Left lung (tissue), 10 donors: Measurements from ENCODE around the gene CD7. TPM values are rescaled to one million over a fixed set of nuclear protein-coding genes. Genes with fewer than 3 reads are reported as not detected.

ENCODE experiments used
- ATAC-seq: fragments of 200-7000 bp; cut with Tn5 transposase; one replicate; pipeline ENCODE4 v1.9.1; 2020; ENCODE audit warnings: moderate library complexity
- DNase-seq, 4 donors: peaks; one replicate each; pipeline ENCODE4 v3.0.0-alpha.2; 2013 to 2020
- H3K27ac ChIP-seq, 2 donors: fragments of 200-600 bp; sonication (generic) in 1 of 2; one replicate each; pipeline versions ENCODE4 v1.5.0 to v1.8.0; 2020 to 2021
- H3K27me3 ChIP-seq, 2 donors: fragments of 200-600 bp; sonication (generic) in 1 of 2; one replicate each; pipeline versions ENCODE4 v1.5.0 to v1.8.0; 2020 to 2021
- H3K36me3 ChIP-seq, 2 donors: fragments of 200-600 bp; sonication (generic) in 1 of 2; one replicate each; pipeline versions ENCODE4 v1.5.0 to v1.8.0; 2020 to 2021
- H3K4me1 ChIP-seq, 2 donors: fragments of 200-600 bp; one replicate each; pipeline ENCODE4 v1.8.0; 2021
- H3K4me3 ChIP-seq, 2 donors: fragments of 200-600 bp; sonication (generic) in 1 of 2; one replicate each; pipeline versions ENCODE4 v1.5.0 to v1.8.0; 2020 to 2021; ENCODE audit warnings: mild to moderate bottlenecking in 1 of 2
- H3K9me3 ChIP-seq, 2 donors: fragments of 200-600 bp; sonication (generic) in 1 of 2; one replicate each; pipeline versions ENCODE4 v1.5.0 to v1.8.0; 2020 to 2021
- CTCF ChIP-seq, 2 donors: fragments of 200-600 bp; sonication (generic) in 1 of 2; IDR thresholded peaks; one replicate each; pipeline versions ENCODE4 v1.5.0 to v1.8.0; 2021; ENCODE audit warnings: antibody characterized with exemption in 2 of 2
- intact Hi-C, 2 donors: fragments of 100-400 bp; cut with DNase I; formaldehyde crosslinking; loops; one replicate each; pipeline versions ENCODE4 v1.11.2 to v1.14.2; 2022
- polyA plus RNA-seq, 6 donors: library from polyadenylated mRNA; unstranded; fragments of 120-200 nt; gene quantifications; one replicate each; pipeline ENCODE4 v1.2.1, GENCODE V29; 2013; ENCODE audit not compliant: insufficient read length in 6 of 6
- total RNA-seq, 2 donors: library from RNA; stranded (reverse); fragmentation: NEBNext Ultra II Directional; extraction: Animal tissue kit (Norgen Biotek cat#: 25700); gene quantifications; one replicate each; pipeline ENCODE4 v1.2.1, GENCODE V29; 2021
- donor health status: DM: no; HTN: yes; CAD: no.
- donor health status: DM: no; HTN: no; CAD: no.

CD7 gene
- total and polyA plus RNA-seq, 8 donors: 1.1 to 6.6 (median 1.7) TPM

- intact Hi-C loops: loop anchor here in 1 of 2 donors (5.0 kb wide), 2 partner anchors 57 to 197 kb away; no protein-coding TSS in a partner anchor
- H3K27ac ChIP-seq: no peak overlapping the region
- peaks cover 0 to 54% of the 10 kb centered on the region in 2 donors for H3K27me3 ChIP-seq
- no peak for DNase-seq
- H3K9me3 ChIP-seq: no peaks in the 10 kb centered on the region
- no peaks in the 10 kb centered on the region for H3K36me3 ChIP-seq
- peaks cover 5 to 6% of the 10 kb centered on the region in 2 donors for H3K4me1 ChIP-seq
- ATAC-seq: no peak
- H3K4me3 ChIP-seq: no peak overlapping the region
- TF ChIP-seq CTCF (IDR thresholded peaks at IDR 0.05): no peak
These were observed 37.4 kb upstream of the CD7 start for GRCh38 chr17:82354804-82355308.

GRCh38 chr17:82353484-82353883, 36.1 kb upstream of the CD7 start:
- DNase-seq (no peak), ATAC-seq (no peak)
- Histone ChIP-seq H3K4me3 (no peak overlapping the region), H3K4me1 (peaks cover 5 to 6% of the 10 kb centered on the region in 2 donors), H3K36me3 (no peaks in the 10 kb centered on the region), H3K27me3 (peaks cover 0 to 51% of the 10 kb centered on the region in 2 donors), H3K27ac (no peak overlapping the region), H3K9me3 (no peaks in the 10 kb centered on the region)
- intact Hi-C loops: loop anchor here in 1 of 2 donors (5.0 kb wide), 2 partner anchors 59 to 199 kb away; no protein-coding TSS in a partner anchor
- no peak for TF ChIP-seq CTCF (IDR thresholded peaks at IDR 0.05)

- intact Hi-C loops: loop anchor here in 1 of 2 donors (5.0 kb wide), 2 partner anchors 60 to 200 kb away; no protein-coding TSS in a partner anchor
- Histone ChIP-seq H3K4me1 (peaks cover 5 to 6% of the 10 kb centered on the region in 2 donors), H3K27ac (no peak overlapping the region), H3K27me3 (peaks cover 0 to 46% of the 10 kb centered on the region in 2 donors), H3K4me3 (no peak overlapping the region), H3K9me3 (no peaks in the 10 kb centered on the region), H3K36me3 (no peaks in the 10 kb centered on the region)
- TF ChIP-seq CTCF (IDR thresholded peaks at IDR 0.05): peak; percentile 87 to 98
- DNase-seq (peak; percentile 78 to 91 (median 84)), ATAC-seq (peak; percentile 84)
These were observed 34.5 kb upstream of the CD7 start for GRCh38 chr17:82351713-82352488.

- no peak for ATAC-seq
- no peak for TF ChIP-seq CTCF (IDR thresholded peaks at IDR 0.05)
- Histone ChIP-seq H3K36me3 (no peaks in the 10 kb centered on the region), H3K4me1 (peaks cover 5 to 6% of the 10 kb centered on the region in 2 donors), H3K4me3 (no peak overlapping the region), H3K27me3 (peaks cover 0 to 43% of the 10 kb centered on the region in 2 donors), H3K9me3 (no peaks in the 10 kb centered on the region), H3K27ac (no peak overlapping the region)
- intact Hi-C loops: loop anchor here in 1 of 2 donors (5.0 kb wide), 2 partner anchors 61 to 201 kb away; no protein-coding TSS in a partner anchor
- DNase-seq: no peak
These were observed 33.9 kb upstream of the CD7 start for GRCh38 chr17:82351254-82351712.
